ENCODE measurements around the gene TMEM140.

TMEM140 gene

GRCh38 chr7:135174941-135175340 lies 27.1 kb downstream of the TMEM140 start:
- DNase-seq = no peak
- no peak for ATAC-seq

GRCh38 chr7:135175931-135176330 lies 28.1 kb downstream of the TMEM140 start:
- DNase-seq (no peak), ATAC-seq (no peak)

- DNase-seq (no peak), ATAC-seq (no peak)
These were observed 29.3 kb downstream of the TMEM140 start for GRCh38 chr7:135177028-135177696.

- ATAC-seq = no peak
- no peak for DNase-seq
These were observed 30.5 kb downstream of the TMEM140 start for GRCh38 chr7:135178364-135178763.

- ATAC-seq = no peak
- DNase-seq = no peak
These were observed 31.6 kb downstream of the TMEM140 start for GRCh38 chr7:135179321-135179925.

- DNase-seq (no peak), ATAC-seq (peak; percentile 66)
These were observed 32.2 kb downstream of the TMEM140 start for GRCh38 chr7:135180122-135180521.

GRCh38 chr7:135181261-135181928 lies 33.5 kb downstream of the TMEM140 start:
- ATAC-seq (no peak), DNase-seq (no peak)

GRCh38 chr7:135181929-135182678 lies 34.2 kb downstream of the TMEM140 start:
- ATAC-seq (no peak), DNase-seq (no peak)

- ATAC-seq = no peak
- no peak for DNase-seq
These were observed 35.6 kb downstream of the TMEM140 start for GRCh38 chr7:135183478-135183877.

- ATAC-seq (no peak), DNase-seq (no peak)
These were observed 36.5 kb downstream of the TMEM140 start for GRCh38 chr7:135184254-135184841.

- ATAC-seq (no peak), DNase-seq (no peak)
These were observed 37.8 kb downstream of the TMEM140 start for GRCh38 chr7:135185471-135186260.

GRCh38 chr7:135186261-135186540 lies 38.3 kb downstream of the TMEM140 start:
- no peak for DNase-seq
- ATAC-seq = no peak

- ATAC-seq = peak; percentile 72
- peak; percentile 38 for DNase-seq
These were observed 39.0 kb downstream of the TMEM140 start for GRCh38 chr7:135186841-135187253.

- DNase-seq = no peak
- ATAC-seq = peak; percentile 44
These were observed 40.6 kb downstream of the TMEM140 start for GRCh38 chr7:135188298-135188984.

- ATAC-seq = no peak
- DNase-seq = no peak
These were observed 41.4 kb downstream of the TMEM140 start for GRCh38 chr7:135189221-135189662.

- DNase-seq (no peak), ATAC-seq (no peak)
These were observed 42.1 kb downstream of the TMEM140 start for GRCh38 chr7:135189961-135190360.

- ATAC-seq (no peak), DNase-seq (no peak)
These were observed 42.8 kb downstream of the TMEM140 start for GRCh38 chr7:135190703-135191102.

- DNase-seq = no peak
- ATAC-seq = no peak
These were observed 45.2 kb downstream of the TMEM140 start for GRCh38 chr7:135192914-135193536.

GRCh38 chr7:135193615-135194081 lies 45.8 kb downstream of the TMEM140 start:
- no peak for DNase-seq
- ATAC-seq = no peak

GRCh38 chr7:135194494-135195095 lies 46.7 kb downstream of the TMEM140 start:
- ATAC-seq (no peak), DNase-seq (no peak)
